Neural cell (in vitro differentiated cells): ENCODE results near the gene EIF3K. TPM values are rescaled to one million over a fixed set of nuclear protein-coding genes. Genes with fewer than 3 reads are reported as not detected.

Source experiments
- H2AFZ ChIP-seq: fragments of 200-600, 300-800 bp; sonication (generic), shearing (Covaris generic); 2 replicates; pipeline ENCODE4 v1.6.0; 2014; ENCODE audit warnings: low read depth, mild to moderate bottlenecking, antibody characterized with exemption, low read length, moderate library complexity
- H3F3A ChIP-seq: fragments of 200-600 bp; shearing (Covaris generic); 2 replicates; pipeline ENCODE4 v1.6.1; 2016; ENCODE audit warnings: mild to moderate bottlenecking, moderate library complexity, mixed read lengths, antibody characterized with exemption, low read length; ENCODE audit not compliant: insufficient read depth, poor library complexity, severe bottlenecking
- H3K27ac ChIP-seq: fragments of 200-600, 300-800 bp; sonication (generic), shearing (Covaris generic); 2 replicates; pipeline ENCODE4 v1.5.1; 2014; ENCODE audit warnings: mild to moderate bottlenecking, low read length, moderate library complexity
- H3K27me3 ChIP-seq: fragments of 300-800, 200-600 bp; sonication (generic), shearing (Covaris generic); 2 replicates; pipeline ENCODE4 v1.6.0; 2014; ENCODE audit warnings: mild to moderate bottlenecking, low read depth, low read length, moderate library complexity; ENCODE audit not compliant: insufficient read depth
- H3K36me3 ChIP-seq: fragments of 300-800, 200-600 bp; sonication (generic), shearing (Covaris generic); 2 replicates; pipeline ENCODE4 v1.5.1; 2014; ENCODE audit warnings: mild to moderate bottlenecking, antibody characterized with exemption, low read length, moderate library complexity; ENCODE audit not compliant: insufficient read depth
- H3K4me2 ChIP-seq: fragments of 300-800, 200-600 bp; sonication (generic), shearing (Covaris generic); 2 replicates; pipeline ENCODE4 v1.6.0; 2014; ENCODE audit warnings: mild to moderate bottlenecking, low read length
- H3K4me3 ChIP-seq: fragments of 300-800, 200-600 bp; sonication (generic), shearing (Covaris generic); 2 replicates; pipeline ENCODE4 v1.5.1; 2014; ENCODE audit warnings: mild to moderate bottlenecking, low read length, moderate library complexity
- H3K79me2 ChIP-seq: fragments of 200-600 bp; shearing (Covaris generic); replicated peaks from 2 replicates; pipeline ENCODE4 v1.6.0; 2014; ENCODE audit warnings: mild to moderate bottlenecking, low read length, moderate library complexity; ENCODE audit not compliant: insufficient read depth
- H3K9ac ChIP-seq: fragments of 300-800, 200-600 bp; sonication (generic), shearing (Covaris generic); 2 replicates; pipeline ENCODE4 v1.6.1; 2016; ENCODE audit warnings: mild to moderate bottlenecking, low read length, mixed read lengths
- H3K9me2 ChIP-seq: fragments of 200-600 bp; shearing (Covaris generic); 2 replicates; pipeline ENCODE4 v1.6.1; 2016; ENCODE audit warnings: mild to moderate bottlenecking, low read length, mixed read lengths; ENCODE audit not compliant: insufficient read depth
- H3K9me3 ChIP-seq: fragments of 200-600, 300-800 bp; sonication (generic), shearing (Covaris generic); 2 replicates; pipeline ENCODE4 v1.6.1; 2016; ENCODE audit warnings: mild to moderate bottlenecking, mixed run types, low read length, moderate library complexity, mixed read lengths
- H4K20me1 ChIP-seq: fragments of 200-600 bp; shearing (Covaris generic); 2 replicates; pipeline ENCODE4 v1.6.1; 2016; ENCODE audit warnings: mild to moderate bottlenecking, mixed run types; ENCODE audit not compliant: insufficient read depth
- EP300 ChIP-seq: fragments of 450-650 bp; conservative IDR thresholded peaks from 2 replicates; pipeline ENCODE4 v1.6.1; 2014; ENCODE audit warnings: antibody characterized with exemption, mild to moderate bottlenecking, moderate library complexity; ENCODE audit not compliant: poor library complexity, severe bottlenecking
- EZH2 ChIP-seq: fragments of 200-600, 300-800 bp; shearing (Covaris generic), sonication (generic); IDR thresholded peaks from 2 replicates; pipeline ENCODE4 v1.6.1; 2014; ENCODE audit warnings: antibody characterized with exemption, low read length, borderline replicate concordance, mild to moderate bottlenecking; ENCODE audit not compliant: insufficient read depth, poor library complexity, severe bottlenecking
- MXI1 ChIP-seq: fragments of 450-650 bp; conservative IDR thresholded peaks from 2 replicates; pipeline ENCODE4 v1.6.1; 2014; ENCODE audit warnings: antibody characterized with exemption, mild to moderate bottlenecking; ENCODE audit not compliant: poor library complexity, severe bottlenecking
- POLR2AphosphoS5 ChIP-seq: IDR thresholded peaks from 2 replicates; pipeline ENCODE4 v1.6.1; 2012
- RAD21 ChIP-seq: fragments of 450-650 bp; conservative IDR thresholded peaks from 2 replicates; pipeline ENCODE4 v1.6.1; 2014; ENCODE audit warnings: antibody characterized with exemption, mild to moderate bottlenecking, moderate library complexity
- SMC3 ChIP-seq: fragments of 450-650 bp; conservative IDR thresholded peaks from 2 replicates; pipeline ENCODE4 v1.6.1; 2014; ENCODE audit warnings: antibody characterized with exemption, mild to moderate bottlenecking, moderate library complexity; ENCODE audit not compliant: poor library complexity
- polyA plus RNA-seq: library from polyadenylated mRNA; depleted of rRNA; stranded (reverse); fragments of >200 nt; gene quantifications from 2 replicates; pipeline ENCODE4 v1.2.3, GENCODE V29; 2014
- TF ChIP-seq, protein P1 (sequence below): fragments of 450-650 bp; IDR thresholded peaks from 2 replicates; pipeline ENCODE4 v1.5.1; 2014; ENCODE audit warnings: antibody characterized with exemption, mild to moderate bottlenecking, moderate library complexity; ENCODE audit not compliant: poor library complexity, severe bottlenecking
- TF ChIP-seq, protein P2 (sequence below): IDR thresholded peaks from 2 replicates; pipeline ENCODE4 v1.6.1; 2012; ENCODE audit warnings: borderline replicate concordance

The EIF3K gene
- polyA plus RNA-seq, 1 donor from 2014 or later: 462 TPM

DNA sequence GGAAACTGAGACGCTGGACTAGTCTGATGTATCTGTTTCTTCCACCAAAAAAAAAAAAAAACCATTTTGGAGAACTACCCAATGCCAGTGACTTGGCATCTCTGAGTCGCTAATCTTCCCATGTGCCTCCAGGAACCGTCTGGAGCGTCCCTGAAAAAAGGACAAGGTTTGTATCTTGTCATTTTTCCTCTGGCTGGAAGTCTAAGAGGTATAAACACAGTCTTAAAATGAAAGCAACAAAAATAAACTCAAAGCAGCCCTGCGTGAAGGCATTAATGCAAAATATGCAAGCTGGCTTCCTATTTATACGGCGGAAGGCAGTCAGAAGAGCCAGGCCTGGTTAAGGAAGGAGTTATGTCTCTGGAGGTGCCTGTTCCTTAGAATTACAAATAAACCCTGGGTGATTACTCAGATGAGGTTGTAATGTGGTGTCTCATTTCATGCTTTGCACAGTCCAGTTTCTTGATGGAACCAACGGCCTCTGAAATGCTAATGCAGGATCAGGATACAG is 48.7 kb downstream of the EIF3K start:
- Histone ChIP-seq H3K36me3 (no peaks in the 10 kb centered on the region), H3K79me2 (peaks cover 22% of the 10 kb centered on the region), H3K4me2 (no peak overlapping the region), H3K9me3 (no peaks in the 10 kb centered on the region), H3F3A (no peaks in the 10 kb centered on the region), H3K9ac (no peak overlapping the region), H4K20me1 (no peaks in the 10 kb centered on the region), H3K9me2 (no peaks in the 10 kb centered on the region), H3K4me3 (no peak overlapping the region), H2AFZ (no peak overlapping the region), H3K27ac (no peak overlapping the region), H3K27me3 (no peaks in the 10 kb centered on the region)
- TF ChIP-seq, protein P1, sequence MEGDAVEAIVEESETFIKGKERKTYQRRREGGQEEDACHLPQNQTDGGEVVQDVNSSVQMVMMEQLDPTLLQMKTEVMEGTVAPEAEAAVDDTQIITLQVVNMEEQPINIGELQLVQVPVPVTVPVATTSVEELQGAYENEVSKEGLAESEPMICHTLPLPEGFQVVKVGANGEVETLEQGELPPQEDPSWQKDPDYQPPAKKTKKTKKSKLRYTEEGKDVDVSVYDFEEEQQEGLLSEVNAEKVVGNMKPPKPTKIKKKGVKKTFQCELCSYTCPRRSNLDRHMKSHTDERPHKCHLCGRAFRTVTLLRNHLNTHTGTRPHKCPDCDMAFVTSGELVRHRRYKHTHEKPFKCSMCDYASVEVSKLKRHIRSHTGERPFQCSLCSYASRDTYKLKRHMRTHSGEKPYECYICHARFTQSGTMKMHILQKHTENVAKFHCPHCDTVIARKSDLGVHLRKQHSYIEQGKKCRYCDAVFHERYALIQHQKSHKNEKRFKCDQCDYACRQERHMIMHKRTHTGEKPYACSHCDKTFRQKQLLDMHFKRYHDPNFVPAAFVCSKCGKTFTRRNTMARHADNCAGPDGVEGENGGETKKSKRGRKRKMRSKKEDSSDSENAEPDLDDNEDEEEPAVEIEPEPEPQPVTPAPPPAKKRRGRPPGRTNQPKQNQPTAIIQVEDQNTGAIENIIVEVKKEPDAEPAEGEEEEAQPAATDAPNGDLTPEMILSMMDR: no peak
- TF ChIP-seq RAD21: no peak
- TF ChIP-seq SMC3: no peak
- no peak for TF ChIP-seq EZH2
- no peak for TF ChIP-seq MXI1
- no peak for TF ChIP-seq EP300
- no peak for TF ChIP-seq POLR2AphosphoS5

DNA sequence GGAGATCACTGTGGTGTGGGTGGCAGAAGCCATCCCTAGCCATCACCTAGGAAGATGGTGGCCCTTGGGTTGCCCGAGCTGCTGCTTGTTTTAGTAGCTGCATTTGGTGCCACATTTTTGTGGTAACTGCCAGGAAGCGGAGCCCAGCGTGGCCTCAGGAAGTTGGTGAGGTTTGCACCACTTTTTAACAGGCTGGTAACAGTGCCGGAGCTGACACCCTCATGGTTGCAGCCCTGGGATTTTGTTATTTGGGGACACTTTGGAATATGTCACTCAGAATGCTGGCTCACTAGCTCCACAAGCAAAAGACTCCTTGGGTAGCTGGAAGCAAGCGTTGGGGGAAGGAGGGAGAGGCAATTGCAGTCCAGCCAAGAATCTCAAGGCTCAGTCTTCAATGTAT is 50.6 kb downstream of the EIF3K start:
- no peak overlapping the region for H2AFZ ChIP-seq
- peaks cover 26% of the 10 kb centered on the region for H3K79me2 ChIP-seq
- no peak overlapping the region for H3K4me2 ChIP-seq

More for the DNA sequence above, 50.6 kb downstream of the EIF3K start:
- Histone ChIP-seq H3K9me2 (no peaks in the 10 kb centered on the region), H3K4me3 (no peak overlapping the region), H3K36me3 (no peaks in the 10 kb centered on the region), H3K27ac (no peak overlapping the region), H3K9ac (no peak overlapping the region), H3F3A (no peaks in the 10 kb centered on the region), H3K27me3 (no peaks in the 10 kb centered on the region), H3K9me3 (no peaks in the 10 kb centered on the region), H4K20me1 (no peaks in the 10 kb centered on the region)
- TF ChIP-seq RAD21 (no peak), SMC3 (no peak), EP300 (no peak), MXI1 (no peak), POLR2AphosphoS5 (no peak)
- TF ChIP-seq, protein P2, sequence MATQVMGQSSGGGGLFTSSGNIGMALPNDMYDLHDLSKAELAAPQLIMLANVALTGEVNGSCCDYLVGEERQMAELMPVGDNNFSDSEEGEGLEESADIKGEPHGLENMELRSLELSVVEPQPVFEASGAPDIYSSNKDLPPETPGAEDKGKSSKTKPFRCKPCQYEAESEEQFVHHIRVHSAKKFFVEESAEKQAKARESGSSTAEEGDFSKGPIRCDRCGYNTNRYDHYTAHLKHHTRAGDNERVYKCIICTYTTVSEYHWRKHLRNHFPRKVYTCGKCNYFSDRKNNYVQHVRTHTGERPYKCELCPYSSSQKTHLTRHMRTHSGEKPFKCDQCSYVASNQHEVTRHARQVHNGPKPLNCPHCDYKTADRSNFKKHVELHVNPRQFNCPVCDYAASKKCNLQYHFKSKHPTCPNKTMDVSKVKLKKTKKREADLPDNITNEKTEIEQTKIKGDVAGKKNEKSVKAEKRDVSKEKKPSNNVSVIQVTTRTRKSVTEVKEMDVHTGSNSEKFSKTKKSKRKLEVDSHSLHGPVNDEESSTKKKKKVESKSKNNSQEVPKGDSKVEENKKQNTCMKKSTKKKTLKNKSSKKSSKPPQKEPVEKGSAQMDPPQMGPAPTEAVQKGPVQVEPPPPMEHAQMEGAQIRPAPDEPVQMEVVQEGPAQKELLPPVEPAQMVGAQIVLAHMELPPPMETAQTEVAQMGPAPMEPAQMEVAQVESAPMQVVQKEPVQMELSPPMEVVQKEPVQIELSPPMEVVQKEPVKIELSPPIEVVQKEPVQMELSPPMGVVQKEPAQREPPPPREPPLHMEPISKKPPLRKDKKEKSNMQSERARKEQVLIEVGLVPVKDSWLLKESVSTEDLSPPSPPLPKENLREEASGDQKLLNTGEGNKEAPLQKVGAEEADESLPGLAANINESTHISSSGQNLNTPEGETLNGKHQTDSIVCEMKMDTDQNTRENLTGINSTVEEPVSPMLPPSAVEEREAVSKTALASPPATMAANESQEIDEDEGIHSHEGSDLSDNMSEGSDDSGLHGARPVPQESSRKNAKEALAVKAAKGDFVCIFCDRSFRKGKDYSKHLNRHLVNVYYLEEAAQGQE: no peak
